ENCODE measurements around the gene MAST4.

The MAST4 gene

GRCh38 chr5:66923457-66923856, 327.3 kb downstream of the MAST4 start:
- TF ChIP-seq, protein P1, sequence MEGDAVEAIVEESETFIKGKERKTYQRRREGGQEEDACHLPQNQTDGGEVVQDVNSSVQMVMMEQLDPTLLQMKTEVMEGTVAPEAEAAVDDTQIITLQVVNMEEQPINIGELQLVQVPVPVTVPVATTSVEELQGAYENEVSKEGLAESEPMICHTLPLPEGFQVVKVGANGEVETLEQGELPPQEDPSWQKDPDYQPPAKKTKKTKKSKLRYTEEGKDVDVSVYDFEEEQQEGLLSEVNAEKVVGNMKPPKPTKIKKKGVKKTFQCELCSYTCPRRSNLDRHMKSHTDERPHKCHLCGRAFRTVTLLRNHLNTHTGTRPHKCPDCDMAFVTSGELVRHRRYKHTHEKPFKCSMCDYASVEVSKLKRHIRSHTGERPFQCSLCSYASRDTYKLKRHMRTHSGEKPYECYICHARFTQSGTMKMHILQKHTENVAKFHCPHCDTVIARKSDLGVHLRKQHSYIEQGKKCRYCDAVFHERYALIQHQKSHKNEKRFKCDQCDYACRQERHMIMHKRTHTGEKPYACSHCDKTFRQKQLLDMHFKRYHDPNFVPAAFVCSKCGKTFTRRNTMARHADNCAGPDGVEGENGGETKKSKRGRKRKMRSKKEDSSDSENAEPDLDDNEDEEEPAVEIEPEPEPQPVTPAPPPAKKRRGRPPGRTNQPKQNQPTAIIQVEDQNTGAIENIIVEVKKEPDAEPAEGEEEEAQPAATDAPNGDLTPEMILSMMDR (IDR thresholded peaks at IDR 0.05; ENCODE audit: unreplicated experiment in 3 of 3): no peak
- Mint-ChIP-seq H3K27ac (peak overlapping the region in 1 of 3 experiments; percentile 12), H3K4me3 (no peak overlapping the region), H3K36me3 (ENCODE audit: low read depth) (peaks cover 4% of the 10 kb centered on the region), H3K9me3 (no peaks in the 10 kb centered on the region), H3K27me3 (ENCODE audit: low read depth) (no peaks in the 10 kb centered on the region), H3K4me1 (peaks cover 9% of the 10 kb centered on the region)

DNA sequence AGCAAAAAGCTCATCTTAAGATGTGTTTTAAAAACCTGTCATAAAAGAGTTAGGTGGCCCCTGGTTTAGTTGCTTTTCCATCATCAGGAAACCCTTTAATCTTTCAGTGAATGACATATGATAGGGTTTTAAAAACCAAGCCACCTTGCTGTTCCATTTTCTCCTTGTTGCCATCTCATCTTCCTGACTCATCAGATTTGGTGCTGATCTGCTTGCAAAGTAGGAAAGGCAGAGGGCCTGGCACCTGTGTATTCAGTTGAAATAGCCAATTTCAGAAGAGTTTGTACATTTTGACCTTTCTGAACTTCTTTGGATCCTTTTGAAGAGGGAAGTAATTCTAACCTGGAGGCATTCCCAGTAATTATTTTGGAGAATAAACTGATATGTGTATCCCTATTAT, 327.7 kb downstream of the MAST4 start:
- TF ChIP-seq, protein P1 (IDR thresholded peaks at IDR 0.05; ENCODE audit: unreplicated experiment in 3 of 3): no peak
- H3K27me3 Mint-ChIP-seq (ENCODE audit: low read depth): no peaks in the 10 kb centered on the region
- peaks cover 9% of the 10 kb centered on the region for H3K4me1 Mint-ChIP-seq
- peaks cover 4% of the 10 kb centered on the region for H3K36me3 Mint-ChIP-seq (ENCODE audit: low read depth)
- H3K27ac Mint-ChIP-seq: no peak overlapping the region
- H3K4me3 Mint-ChIP-seq: no peak overlapping the region
- H3K9me3 Mint-ChIP-seq: no peaks in the 10 kb centered on the region

GRCh38 chr5:66927140-66927539, 330.9 kb downstream of the MAST4 start:
- H3K27ac Mint-ChIP-seq: no peak overlapping the region
- no peaks in the 10 kb centered on the region for H3K27me3 Mint-ChIP-seq (ENCODE audit: low read depth)
- H3K9me3 Mint-ChIP-seq: no peaks in the 10 kb centered on the region
- TF ChIP-seq, protein P1 (IDR thresholded peaks at IDR 0.05; ENCODE audit: unreplicated experiment in 3 of 3): no peak
- H3K4me1 Mint-ChIP-seq: peaks cover 9% of the 10 kb centered on the region
- no peaks in the 10 kb centered on the region for H3K36me3 Mint-ChIP-seq (ENCODE audit: low read depth)
- H3K4me3 Mint-ChIP-seq: no peak overlapping the region

- H3K9me3 Mint-ChIP-seq: no peaks in the 10 kb centered on the region
- H3K4me1 Mint-ChIP-seq: no peaks in the 10 kb centered on the region
- no peaks in the 10 kb centered on the region for H3K27me3 Mint-ChIP-seq (ENCODE audit: low read depth)
- TF ChIP-seq, protein P1 (IDR thresholded peaks at IDR 0.05; ENCODE audit: unreplicated experiment in 3 of 3): no peak
- H3K27ac Mint-ChIP-seq: no peak overlapping the region
- H3K36me3 Mint-ChIP-seq (ENCODE audit: low read depth): no peaks in the 10 kb centered on the region
- H3K4me3 Mint-ChIP-seq: no peak overlapping the region
Measured at GRCh38 chr5:66929281-66929680, 333.1 kb downstream of the MAST4 start.

DNA sequence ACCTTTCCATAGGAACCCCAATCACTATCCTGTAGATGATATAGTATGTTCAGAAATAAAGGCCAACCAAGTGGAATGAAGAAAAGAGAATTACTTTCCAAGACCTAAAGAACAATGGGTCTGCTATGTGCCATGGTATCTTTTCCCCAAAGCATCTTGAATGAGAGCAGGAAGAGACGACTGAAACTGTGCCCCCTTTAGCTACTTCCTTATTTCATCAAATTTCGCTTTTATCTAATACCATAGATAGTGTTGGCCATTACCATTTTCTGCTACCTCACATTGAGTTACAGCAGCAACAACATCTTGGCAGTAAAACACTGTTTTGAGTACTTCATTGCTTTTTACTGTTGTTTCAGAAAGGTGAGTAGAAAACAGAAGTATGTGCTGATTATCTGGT, 333.8 kb downstream of the MAST4 start:
- H3K4me1 Mint-ChIP-seq: no peaks in the 10 kb centered on the region
- no peaks in the 10 kb centered on the region for H3K36me3 Mint-ChIP-seq (ENCODE audit: low read depth)
- no peak overlapping the region for H3K27ac Mint-ChIP-seq
- no peak overlapping the region for H3K4me3 Mint-ChIP-seq
- H3K9me3 Mint-ChIP-seq: no peaks in the 10 kb centered on the region
- TF ChIP-seq, protein P1 (IDR thresholded peaks at IDR 0.05; ENCODE audit: unreplicated experiment in 3 of 3): no peak
- no peaks in the 10 kb centered on the region for H3K27me3 Mint-ChIP-seq (ENCODE audit: low read depth)

- Mint-ChIP-seq H3K4me1 (no peaks in the 10 kb centered on the region), H3K4me3 (no peak overlapping the region), H3K36me3 (ENCODE audit: low read depth) (no peaks in the 10 kb centered on the region), H3K9me3 (no peaks in the 10 kb centered on the region), H3K27ac (no peak overlapping the region), H3K27me3 (ENCODE audit: low read depth) (no peaks in the 10 kb centered on the region)
- TF ChIP-seq, protein P1 (IDR thresholded peaks at IDR 0.05; ENCODE audit: unreplicated experiment in 3 of 3): no peak
Measured at GRCh38 chr5:66931651-66932050, 335.5 kb downstream of the MAST4 start.

Data from nephron (organoid).